ENCODE measurements around the gene COMMD1.
"Not testable (repeated sequence)": the region's sequence is repeated elsewhere in the genome, so short reads cannot be mapped to it uniquely, and the experiment has no call there.

COMMD1 gene

DNA sequence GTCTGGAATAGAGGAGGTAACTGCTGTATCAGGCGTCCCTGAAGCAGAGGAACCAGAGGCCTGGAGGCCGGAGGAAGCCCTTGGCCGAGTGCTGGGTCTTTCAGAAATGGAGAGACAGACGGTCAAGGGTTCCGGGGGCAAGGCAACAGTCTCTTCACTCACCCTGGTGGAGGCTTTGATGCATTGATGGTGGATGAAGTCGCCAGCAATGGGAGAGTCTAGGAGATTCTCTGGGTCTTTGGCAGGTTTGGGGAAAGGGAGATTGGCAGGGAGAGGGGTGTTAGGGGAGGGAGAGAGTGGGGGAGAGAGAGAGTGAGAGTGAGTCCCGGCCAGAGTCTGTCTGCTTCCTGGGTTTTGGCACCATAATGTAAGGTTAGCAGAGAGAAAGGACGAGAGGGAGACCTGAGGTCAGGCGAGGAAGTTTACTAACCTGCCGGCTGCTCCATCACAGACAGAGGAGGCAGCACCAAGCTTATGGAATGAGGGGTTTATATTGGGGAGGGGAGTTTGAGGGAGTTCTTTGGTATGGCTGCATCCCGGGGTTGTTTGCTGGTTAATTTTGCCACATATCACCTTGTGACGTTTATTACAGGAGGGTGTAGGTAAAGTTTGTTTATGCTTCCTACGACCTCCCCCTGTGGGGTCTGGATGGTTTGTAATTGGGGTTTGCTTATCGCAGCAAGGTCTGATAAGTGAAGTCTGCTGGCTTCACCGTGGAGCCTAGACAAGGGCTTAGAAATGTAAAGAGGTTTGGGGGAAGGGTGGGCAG, 19.6 kb downstream of the COMMD1 start:
- DNase-seq (ENCODE audit: low read depth), result no peak

DNA sequence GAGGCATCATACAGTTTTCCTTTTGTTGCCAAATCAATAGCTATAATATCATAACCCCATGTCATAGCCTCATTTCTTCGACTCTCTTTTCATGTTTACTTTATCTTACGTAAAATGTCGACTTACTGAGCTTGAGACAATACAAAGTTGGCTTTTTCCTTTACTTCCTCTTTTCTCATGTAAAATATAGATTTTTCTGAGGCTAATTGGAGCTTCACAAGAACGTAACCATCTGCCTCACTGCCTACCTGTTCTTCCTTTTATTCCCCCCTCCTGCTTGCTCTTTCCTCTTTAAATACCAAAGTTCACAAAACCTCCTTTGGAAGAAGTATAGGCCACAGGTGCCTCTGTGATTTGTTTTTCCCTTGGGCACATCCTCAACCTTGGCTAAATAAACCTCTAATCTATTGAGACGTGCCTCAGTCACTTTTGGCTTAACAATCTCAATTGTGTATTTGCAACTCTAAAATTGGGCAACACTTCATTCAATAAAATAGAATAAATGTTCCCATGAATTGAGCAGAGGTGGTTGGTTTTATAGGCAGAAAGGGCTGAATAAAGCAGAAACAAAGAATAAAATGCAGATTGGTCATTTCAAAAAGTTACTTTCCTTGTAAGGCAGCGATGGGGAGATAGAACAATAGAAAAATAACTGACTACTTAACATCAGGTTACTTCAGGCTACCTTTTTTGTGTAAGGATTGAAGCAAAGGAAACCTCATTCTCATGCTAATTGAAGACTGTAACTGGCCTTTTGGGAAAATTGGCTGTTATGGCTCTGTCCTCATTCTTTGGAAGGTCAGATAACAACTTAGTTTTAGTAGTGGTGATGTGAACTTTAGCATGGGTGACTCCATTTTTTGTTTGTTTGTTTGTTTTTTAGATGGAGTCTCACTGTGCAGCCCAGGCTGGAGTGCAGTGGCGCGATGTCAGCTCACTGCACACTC, 21.3 kb downstream of the COMMD1 start:
- DNase-seq (ENCODE audit: low read depth), result no peak

DNA sequence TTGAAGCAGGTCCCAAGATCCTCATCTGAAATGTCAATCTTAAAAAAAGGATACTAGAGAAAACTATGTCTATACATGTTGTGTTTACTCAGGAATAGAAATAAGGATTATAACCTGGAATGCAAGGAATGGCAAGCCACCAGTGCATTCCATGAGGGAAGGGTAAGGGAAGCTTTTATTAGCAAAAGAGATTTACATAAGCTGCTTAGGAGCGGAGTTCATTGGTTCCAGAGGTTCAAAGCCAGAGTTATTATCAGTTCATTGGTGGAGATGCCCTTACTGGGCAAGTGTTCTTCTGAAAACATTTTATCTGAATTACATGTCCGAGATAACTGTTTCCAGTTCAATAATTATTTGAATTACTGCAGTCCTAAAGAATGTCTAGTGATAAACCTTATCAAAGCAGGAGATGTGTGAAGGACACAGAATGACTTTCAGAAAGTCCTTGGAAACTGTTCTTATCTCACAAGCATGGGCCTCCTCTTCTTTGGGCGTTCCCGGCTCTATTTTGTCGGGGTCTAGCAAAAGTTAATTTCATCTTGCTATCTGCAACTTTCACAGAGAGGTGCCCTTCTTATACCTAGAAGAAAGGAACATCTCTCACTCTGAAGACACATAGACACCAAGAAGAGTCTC, 23.5 kb downstream of the COMMD1 start:
- DNase-seq (ENCODE audit: low read depth), result peak; percentile 13

DNA sequence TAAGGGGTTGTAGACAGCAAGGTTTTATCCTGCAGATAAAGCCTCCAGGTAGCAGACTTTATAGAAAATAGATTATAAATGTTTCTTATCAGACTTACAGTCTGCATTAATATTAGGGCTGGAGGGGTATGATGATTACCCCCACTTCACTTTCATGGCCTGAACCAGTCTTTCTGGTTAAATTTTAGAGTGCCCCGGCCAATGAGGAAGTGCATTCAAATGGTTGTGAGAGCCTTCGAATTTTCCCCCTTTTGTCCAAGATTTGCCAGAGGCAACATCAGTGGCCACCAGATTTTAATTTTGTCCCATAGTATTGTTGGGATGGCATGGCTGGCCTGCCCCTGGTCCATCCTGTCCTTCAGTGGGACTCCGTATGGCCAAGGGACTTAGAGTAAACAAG, 31.6 kb downstream of the COMMD1 start:
- no peak for DNase-seq (ENCODE audit: low read depth)

DNA sequence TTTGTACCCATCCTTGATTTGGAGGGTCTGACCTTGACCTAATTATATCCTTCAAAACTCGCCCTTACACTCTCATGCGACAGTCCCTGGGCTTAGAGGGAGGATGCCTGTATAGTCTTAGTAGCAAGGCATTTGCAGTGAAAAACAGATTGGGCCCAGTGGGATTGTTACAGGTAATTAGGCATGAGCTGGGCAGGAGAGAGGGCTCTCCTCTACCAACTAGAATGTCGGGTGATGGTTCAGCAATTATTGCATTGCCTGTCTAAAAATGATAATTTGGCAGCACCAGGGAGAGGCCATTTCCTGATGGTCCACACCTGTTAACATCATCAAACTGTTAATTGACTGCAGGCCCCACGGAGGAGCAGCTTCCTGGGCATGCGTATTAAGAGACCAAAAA, 32.4 kb downstream of the COMMD1 start:
- DNase-seq (ENCODE audit: low read depth), result no peak

DNA sequence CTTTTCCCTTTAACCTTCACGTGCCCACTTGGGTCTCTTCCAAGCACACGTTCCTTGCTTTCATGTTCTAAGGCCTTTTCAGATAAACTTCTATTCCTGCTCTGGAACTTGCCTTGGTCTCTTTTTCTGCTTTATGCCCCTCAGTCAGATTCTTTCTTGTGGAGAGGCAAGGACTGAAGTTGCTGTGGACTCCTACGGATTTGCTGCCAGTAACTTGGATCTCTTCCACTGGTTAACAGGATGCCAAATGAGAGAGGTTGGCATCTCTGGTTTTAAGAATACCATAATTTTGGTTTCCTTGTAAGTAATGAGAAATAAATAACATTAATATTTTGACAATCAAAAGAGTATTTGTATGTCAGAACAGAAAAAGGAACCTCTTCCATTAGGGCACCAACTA, 33.0 kb downstream of the COMMD1 start:
- no peak for DNase-seq (ENCODE audit: low read depth)

DNA sequence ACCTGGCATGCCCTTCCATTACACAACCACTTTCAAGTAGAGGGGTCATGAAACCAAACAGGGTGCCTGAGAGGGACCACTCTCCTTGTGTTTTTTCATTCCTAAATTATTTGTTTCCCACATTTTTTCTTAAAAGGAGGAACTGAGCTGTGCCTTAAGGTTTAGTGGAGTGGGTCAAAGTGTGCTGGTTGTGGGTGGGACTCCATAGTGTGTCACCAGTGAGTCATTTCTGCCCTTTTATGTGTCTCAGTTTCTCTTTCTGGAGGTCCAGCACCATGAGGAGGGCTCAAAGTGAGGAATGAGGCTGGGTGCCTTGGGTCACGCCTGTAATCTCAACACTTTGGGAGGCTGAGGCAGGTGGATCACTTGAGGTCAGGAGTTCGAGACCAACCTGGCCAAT, 37.8 kb downstream of the COMMD1 start:
- DNase-seq (ENCODE audit: low read depth), result no peak

DNA sequence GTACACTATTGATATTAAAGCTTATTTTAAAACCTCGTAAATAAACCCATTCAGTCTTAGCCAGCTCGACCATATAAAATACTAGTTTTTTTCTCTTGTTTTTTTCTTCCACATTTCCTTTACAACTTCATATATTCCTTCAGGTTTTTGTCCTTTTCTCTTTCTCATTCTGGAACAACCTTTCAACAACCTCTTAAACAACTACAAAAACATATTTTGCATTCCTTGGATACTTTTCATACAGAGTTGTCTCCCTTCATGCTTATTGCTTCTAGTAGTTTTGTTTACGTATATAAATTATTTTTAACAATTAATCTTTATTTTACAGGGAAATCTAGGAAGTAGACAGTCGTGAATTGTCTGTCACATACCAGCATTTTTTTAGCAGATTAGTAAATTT, 41.2 kb downstream of the COMMD1 start:
- DNase-seq (ENCODE audit: low read depth), result no peak

DNA sequence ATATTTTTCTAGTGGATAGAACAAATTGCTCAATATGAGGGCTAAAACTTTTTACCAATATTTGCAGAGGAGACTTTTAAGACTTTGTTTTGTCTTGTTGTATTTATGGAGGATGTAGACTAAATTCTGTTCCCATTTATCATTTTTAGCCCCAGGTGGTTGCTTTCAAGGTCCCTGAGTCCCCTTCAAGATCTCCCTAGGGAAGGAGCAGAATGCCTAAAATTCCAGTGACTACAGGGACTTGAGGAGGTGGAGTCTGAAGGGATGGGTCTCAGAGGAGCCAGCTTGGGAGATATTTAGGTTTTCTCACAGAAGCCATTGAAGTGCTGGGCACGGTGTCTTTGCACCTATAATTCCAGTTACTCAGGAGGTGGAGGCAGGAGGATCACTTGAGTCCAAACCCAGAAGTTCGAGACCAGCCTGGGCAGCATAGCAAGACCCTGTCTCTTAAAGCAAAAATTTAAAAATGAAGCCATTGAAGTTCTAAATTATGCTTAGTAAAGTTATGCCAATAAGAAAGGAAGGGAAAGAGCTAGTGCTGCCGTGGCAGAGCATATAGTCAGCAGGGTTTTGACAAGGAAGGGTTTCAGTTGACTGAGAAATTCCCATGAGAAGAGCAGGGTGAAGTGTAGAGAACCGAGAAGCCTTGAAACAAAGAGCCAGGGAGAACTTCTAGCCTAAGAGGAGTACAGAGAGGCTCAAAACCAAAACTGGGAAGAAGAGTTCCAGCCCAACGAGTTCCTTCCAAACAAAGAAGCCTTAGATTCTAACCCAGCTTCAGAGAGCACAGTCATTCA, 43.4 kb downstream of the COMMD1 start:
- no peak for DNase-seq (ENCODE audit: low read depth)

DNA sequence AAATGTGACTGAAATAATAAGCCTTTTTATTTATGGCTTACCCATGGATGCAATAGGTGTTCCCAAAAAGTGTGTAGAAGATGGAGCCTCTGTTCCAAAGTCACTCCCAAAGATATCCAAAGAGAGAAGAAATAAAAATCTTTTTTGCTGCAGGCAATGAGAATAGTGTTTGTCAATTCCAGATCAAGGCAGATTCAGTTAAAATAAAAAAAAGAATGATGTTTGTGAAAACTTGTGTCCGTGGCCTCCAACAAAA, 43.9 kb downstream of the COMMD1 start:
- DNase-seq (ENCODE audit: low read depth), result no peak

DNA sequence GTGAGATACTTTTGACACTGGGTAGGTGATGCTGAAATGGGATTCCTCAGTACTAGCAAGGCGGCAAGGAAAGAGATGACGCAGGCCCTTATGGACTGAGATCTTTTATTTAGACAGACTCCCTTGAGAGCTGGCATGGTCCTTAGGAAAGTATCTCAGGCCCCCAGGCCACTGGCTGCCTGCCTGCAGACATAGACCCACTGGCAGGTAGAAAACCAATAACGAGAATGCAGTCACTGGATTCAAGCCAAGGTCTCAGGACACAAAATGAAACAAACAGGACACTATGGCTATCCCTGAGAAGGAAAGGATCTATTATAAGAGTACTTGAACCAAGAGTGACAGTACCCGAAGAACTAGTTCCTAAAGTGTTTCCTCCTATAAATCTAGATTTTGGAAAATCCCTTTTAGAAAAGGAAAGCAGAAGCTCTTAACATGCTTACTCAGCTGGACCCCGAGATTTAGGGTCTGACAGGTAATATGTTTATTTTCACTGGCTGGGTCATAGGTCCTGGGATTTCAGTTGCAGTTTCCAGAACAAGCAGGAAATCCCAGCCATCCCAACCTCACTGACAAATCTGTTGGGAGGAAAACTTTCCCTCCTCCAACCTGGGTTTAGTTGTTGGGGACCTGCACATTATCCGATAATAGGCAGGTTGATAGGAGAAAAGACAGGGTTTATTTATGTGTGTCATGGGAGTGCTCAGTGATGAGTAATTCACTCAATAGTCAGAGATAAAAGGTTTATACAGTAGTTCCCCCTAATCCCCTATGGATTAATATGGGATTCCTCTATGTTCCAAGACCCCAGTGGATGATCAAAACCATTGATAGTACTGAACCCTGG, 44.5 kb downstream of the COMMD1 start:
- no peak for DNase-seq (ENCODE audit: low read depth)

DNA sequence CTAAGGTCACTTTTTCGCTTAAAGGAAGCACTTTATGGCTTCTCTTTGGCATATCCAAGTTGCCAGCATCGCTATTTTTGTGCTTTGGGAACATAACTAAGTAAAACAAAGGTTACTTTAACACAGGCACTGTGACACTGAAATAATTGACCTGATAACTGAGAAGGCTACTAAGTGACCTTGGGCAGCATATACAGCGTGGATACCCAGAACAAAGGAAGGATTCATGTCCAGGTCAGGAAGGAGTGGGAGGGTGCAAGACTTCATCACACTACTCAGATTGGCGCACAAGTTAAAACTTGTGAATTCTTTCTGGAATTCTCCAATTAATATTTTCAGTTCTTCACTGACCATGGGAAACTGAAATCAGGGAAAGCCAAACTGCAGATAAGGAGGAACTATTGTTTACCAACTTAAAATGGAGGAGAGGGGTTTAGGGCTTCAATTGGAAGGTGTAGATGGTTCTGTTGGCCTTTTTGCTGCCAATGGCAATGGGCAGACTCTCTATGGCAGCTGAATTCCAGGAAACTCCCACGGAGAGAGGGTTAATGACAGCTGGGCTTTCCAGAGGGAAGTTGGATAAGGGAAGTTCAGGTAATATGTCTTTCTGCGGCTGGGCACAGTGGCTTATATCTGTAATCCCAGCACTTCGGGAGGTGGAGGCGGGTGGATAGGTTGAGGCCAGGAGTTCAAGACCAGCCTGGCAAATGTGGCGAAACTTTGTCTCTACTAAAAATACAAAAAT, 45.3 kb downstream of the COMMD1 start:
- DNase-seq (ENCODE audit: low read depth), result no peak

DNA sequence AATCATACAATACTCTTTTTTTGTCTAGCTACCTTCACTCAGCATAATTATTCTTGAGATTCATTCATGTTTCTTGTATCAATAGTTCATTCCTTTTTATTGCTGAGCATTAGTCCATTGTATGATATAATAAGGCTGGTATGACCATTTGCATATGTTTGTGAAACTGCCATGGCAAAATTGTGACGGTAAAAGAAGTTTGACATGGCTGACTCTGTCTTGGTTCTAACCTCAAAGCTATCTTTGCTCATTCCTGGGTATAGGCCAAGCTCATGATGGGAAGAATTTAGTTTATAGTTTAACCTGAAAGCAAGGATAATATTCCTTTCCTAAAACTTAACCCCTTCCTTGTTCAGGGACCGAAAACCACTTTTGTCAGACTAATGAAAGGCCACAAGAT, 46.4 kb downstream of the COMMD1 start:
- no peak for DNase-seq (ENCODE audit: low read depth)

DNA sequence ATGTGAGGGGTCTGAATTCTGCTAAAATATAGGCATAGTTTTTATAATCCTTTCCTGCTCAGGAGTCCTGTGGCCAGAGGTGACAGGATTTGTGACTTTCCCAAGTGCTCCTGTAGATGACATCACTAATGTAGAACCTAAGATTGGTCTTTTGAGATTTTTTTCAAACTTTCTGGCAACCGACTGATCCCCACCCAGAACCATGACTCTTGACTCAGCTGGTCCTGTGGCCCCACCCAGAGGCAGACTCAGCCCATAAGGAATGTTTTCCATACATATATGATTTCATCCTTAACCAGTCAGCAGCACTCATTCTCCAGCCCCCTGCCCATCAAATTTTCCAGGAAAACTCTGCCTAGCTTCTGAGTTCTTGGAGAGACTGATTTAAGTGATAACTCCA, 46.8 kb downstream of the COMMD1 start:
- DNase-seq (ENCODE audit: low read depth), result no peak

DNA sequence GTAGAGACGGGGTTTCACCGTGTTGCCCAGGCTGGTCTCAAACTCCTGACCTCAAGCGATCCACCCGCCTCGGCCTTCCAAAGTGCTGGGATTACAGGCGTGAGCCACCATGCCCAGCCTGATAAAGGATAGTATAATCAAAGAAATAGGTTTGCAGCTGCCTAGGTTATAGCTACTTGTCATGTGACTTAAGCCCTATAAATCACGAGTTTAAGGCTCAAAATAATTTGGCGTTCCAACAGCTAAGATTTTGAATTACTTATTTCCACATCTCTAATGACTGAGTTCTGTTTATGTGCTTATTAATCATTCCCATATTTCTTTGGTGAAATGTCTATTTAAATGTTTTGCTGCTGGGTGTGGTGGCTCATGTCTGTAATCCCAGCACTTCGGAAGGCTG, 49.4 kb downstream of the COMMD1 start:
- not testable (repeated sequence) for DNase-seq (ENCODE audit: low read depth)

DNA sequence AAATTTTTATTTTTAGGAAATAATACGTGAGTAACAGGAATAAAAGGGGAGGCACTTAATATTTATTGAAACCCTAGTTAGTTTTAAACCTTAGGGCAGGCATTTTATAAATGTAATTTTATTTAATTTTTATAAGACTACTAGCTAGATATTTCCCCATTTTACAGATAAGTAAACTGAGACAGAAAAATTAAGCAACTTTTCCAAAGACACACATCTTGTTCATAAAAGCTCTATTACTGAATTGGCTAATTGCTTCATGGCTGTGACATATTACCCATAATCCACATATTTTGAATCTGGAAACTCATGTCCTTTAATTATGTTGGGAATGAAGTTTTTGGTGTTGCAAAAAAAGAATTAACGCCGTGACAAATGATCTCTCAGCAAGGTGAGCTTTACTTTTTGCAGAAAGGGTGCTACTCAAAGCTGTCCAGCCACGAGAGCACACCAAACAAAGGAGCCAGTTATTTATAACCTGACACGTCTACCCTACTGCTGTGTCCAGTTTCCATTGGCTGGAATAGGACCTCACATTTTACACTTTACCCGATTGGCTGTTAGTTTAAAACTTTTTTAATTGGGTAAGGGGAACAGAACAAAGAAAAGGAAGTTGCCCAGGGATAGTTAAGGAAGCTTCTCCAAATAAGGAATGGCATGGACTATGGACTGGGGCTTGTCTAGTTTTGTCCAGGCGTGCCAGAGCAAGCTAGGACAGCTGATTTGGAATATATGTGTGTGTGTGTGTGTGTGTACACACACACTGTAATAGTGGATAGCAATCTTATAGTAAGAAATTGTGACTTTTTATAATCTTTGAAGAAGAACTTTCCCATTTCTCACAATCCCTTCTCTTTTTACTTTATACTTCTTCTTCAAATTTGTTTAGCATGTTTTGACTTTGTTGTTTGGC, 54.2 kb downstream of the COMMD1 start:
- no peak for DNase-seq (ENCODE audit: low read depth)

DNA sequence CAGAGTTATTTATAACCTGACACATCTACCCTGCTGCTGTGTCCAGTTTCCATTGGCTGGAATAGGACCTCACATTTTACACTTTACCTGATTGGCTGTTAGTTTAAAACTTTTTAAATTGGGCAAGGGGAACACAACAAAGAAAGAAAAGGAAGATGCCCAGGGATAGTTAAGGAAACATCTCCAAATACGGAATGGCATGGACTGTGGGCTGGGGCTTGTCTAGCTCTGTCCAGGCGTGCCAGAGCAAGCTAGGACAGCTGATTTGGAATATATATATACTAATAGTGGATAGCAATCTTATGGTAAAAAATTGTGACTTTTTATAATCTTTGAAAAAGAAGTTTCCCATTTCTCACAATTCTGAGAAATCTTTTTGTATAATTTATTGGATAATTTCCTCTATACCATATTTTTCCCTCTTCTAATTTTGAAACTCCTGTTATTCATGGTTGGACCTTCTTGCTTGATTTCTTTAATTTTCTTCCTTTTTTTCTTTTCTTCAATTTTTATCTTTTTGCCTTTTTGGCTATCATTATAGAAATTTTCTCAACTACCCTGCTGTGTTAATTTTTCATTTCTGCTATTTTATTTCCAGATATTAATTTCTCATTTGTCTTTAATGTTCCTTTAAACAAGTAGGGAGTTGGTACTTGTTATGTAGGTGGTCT, 55.9 kb downstream of the COMMD1 start:
- DNase-seq (ENCODE audit: low read depth), result no peak

DNA sequence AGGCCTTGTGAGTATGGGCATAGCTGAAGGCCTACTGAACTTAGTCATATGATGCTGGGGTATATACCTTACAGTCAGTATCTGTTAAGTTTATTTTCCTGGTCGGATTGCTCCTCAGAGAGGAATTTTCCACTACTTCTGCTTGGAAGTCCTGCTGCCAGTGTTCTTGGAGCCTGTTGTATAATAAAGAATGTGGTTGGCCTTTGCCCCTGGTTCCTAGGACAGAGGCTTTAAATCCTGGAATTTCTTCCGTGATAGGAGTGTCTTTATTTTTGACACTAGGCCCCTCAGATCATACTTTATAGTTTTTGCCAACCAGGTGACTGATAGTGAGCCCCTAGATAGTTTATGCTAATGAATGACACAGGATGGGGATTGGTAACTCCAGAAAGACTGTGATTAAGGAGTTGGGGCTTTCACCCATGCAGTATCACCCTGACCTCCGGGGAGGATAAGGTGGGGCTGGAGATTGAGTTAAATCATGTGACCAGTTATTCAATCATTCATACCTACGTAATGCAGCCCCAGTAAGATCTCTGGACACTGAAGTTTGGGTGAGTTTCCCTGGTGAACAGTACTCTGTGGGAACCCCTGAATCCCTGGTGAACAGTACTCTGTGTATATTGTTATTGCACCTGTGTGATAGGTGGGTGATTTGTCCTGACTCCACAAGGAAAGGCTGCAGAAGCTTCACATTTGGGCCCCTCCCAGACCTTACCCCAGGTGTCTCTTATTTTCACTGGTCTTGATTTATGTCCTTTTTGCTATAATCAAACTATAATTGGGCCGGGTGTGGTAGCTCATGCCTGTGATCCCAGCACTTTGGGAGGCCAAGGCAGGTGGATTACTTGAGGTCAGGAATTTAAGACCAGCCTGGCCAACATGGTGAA, 56.9 kb downstream of the COMMD1 start:
- no peak for DNase-seq (ENCODE audit: low read depth)
